Measurements from ENCODE around the gene GAGE12G. TPM values are rescaled to one million over a fixed set of nuclear protein-coding genes. Genes with fewer than 3 reads are reported as not detected.
"Not testable (repeated sequence)": the region's sequence is repeated elsewhere in the genome, so short reads cannot be mapped to it uniquely, and the experiment has no call there.

GAGE12G gene, protein sequence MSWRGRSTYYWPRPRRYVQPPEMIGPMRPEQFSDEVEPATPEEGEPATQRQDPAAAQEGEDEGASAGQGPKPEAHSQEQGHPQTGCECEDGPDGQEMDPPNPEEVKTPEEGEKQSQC
- total RNA-seq (2021; fragmentation: NEBNext Ultra II Directional; extraction: Animal tissue kit (Norgen Biotek cat#: 25700)): not detected in 2 replicates
- not detected in 2 replicates for polyA plus RNA-seq (2011; rRNA removed)
- not detected for polyA plus RNA-seq (2011; cell fraction: cytosol; rRNA removed)
- not detected for polyA plus RNA-seq (2011; cell fraction: nucleus; rRNA removed)
- polyA plus RNA-seq (2012, experiment 1 of 2): not detected in 4 replicates
- polyA plus RNA-seq (2012, experiment 2 of 2): not detected
- polyA plus RNA-seq (2013, experiment 1 of 2): not detected
- polyA plus RNA-seq (2013, experiment 2 of 2): not detected
- not detected in 2 replicates for polyA minus RNA-seq (2011; rRNA and poly(A)+ RNA removed)
- polyA minus RNA-seq (2011; cell fraction: cytosol; rRNA and poly(A)+ RNA removed): not detected
- polyA minus RNA-seq (2011; cell fraction: nucleus; rRNA and poly(A)+ RNA removed): not detected
- long read RNA-seq, experiment 1: 0 reads
- long read RNA-seq, experiment 2: 0 reads

DNA sequence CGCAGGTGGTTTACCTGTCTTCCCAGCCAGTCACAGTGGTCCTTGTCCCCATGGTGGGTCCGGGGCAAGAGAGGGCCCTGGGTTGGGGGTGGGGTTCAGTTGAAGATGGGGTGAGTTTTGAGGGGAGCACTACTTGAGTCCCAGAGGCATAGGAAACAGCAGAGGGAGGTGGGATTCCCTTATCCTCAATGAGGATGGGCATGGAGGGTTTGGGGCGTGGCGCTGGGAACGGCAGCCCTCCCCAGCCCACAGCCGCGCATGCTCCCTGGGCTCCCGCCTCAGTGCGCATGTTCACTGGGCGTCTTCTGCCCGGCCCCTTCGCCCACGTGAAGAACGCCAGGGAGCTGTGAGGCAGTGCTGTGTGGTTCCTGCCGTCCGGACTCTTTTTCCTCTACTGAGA, at the start of gene GAGE12G:
Gene GAGE12G (plus strand): TSS at position 301 of the 400 bp plus-strand sequence. CDS start 1,155 bp downstream, outside the sequence.
- no CpG with 5 or more reads among the region's 16 CpGs for WGBS, 2 experiments (ENCODE audit: extremely low coverage in 1 of 2, insufficient coverage in 1 of 2, insufficient read length in 1 of 2, insufficient replicate concordance in 2 of 2, low coverage in 1 of 2, low lambda C conversion rate in 2 of 2, missing lambda C conversion rate in 1 of 2)
- H2BK12ac ChIP-seq (ENCODE audit: low read depth, low read length); H3K9ac ChIP-seq (replicated peaks in 1 of 4; ENCODE audit: extremely low read depth in 1 of 4, low read depth in 3 of 4, low read length in 3 of 4); H4K5ac ChIP-seq (ENCODE audit: insufficient read length, low read depth, low read length); H3K27me3 ChIP-seq (replicated peaks in 1 of 4; ENCODE audit: control insufficient read depth in 3 of 4, extremely low read depth in 1 of 4, insufficient read depth in 3 of 4, low read length in 3 of 4); H3K4me2 ChIP-seq (ENCODE audit: insufficient read depth in 1 of 2, low read depth in 2 of 2, low read length in 2 of 2); H3K4me3 ChIP-seq (ENCODE audit: extremely low read depth in 1 of 4, insufficient read depth in 2 of 4, low read depth in 3 of 4, low read length in 4 of 4); H3K4ac ChIP-seq (replicated peaks; ENCODE audit: insufficient read length, low read depth, low read length); H3K4me1 ChIP-seq (replicated peaks in 1 of 4; ENCODE audit: control insufficient read depth in 3 of 4, insufficient read depth in 4 of 4, low read length in 3 of 4); H2BK20ac ChIP-seq (ENCODE audit: low read length); H3K9me3 ChIP-seq (ENCODE audit: insufficient read depth in 2 of 2, low read depth in 1 of 2, low read length in 1 of 2); H3K79me2 ChIP-seq (ENCODE audit: control insufficient read depth in 1 of 2, insufficient read depth in 2 of 2, low read length in 2 of 2); H3K27ac ChIP-seq (ENCODE audit: low read depth, low read length); H3K14ac ChIP-seq (ENCODE audit: insufficient read length); H3K79me1 ChIP-seq (ENCODE audit: low read depth, low read length); H4K20me1 ChIP-seq (replicated peaks in 1 of 2; ENCODE audit: control insufficient read depth in 1 of 2, insufficient read depth in 2 of 2, low read length in 2 of 2); H2BK120ac ChIP-seq (replicated peaks; ENCODE audit: low read depth, low read length); DNase-seq (ENCODE audit: low read depth in 1 of 2, low spot score in 2 of 2); H3K23me2 ChIP-seq (ENCODE audit: low read depth, low read length); H3K23ac ChIP-seq (ENCODE audit: insufficient read length); H2BK15ac ChIP-seq (ENCODE audit: low read length); H3K56ac ChIP-seq (replicated peaks; ENCODE audit: insufficient read length, low read depth, low read length); CTCF ChIA-PET (ENCODE audit: partially characterized antibody); H2AK5ac ChIP-seq (ENCODE audit: low read depth, low read length); FAIRE-seq; H4K91ac ChIP-seq (replicated peaks; ENCODE audit: insufficient read length, low read length); H2BK5ac ChIP-seq (ENCODE audit: low read depth, low read length); H3K18ac ChIP-seq (ENCODE audit: extremely low read depth, low read length); H4K8ac ChIP-seq (ENCODE audit: extremely low read depth, insufficient read depth, low read length); POLR2A ChIA-PET (ENCODE audit: partially characterized antibody); H2AFZ ChIP-seq (ENCODE audit: low read length); H3K36me3 ChIP-seq (ENCODE audit: control insufficient read depth in 2 of 4, insufficient read depth in 4 of 4, low read length in 3 of 4): not testable (repeated sequence)

Measured in H1 (cell line).